HG03025 (cell line): ENCODE results near the gene LELP1.
"Not testable (repeated sequence)": the region's sequence is repeated elsewhere in the genome, so short reads cannot be mapped to it uniquely, and the experiment has no call there.

Experiments
- ATAC-seq: cut with Tn5 transposase; IDR thresholded peaks from one replicate; pipeline ENCODE4 v1.9.1; 2021; ENCODE audit warnings: mild to moderate bottlenecking, moderate library complexity; ENCODE audit not compliant: unreplicated experiment, low FRiP score

LELP1 gene

DNA sequence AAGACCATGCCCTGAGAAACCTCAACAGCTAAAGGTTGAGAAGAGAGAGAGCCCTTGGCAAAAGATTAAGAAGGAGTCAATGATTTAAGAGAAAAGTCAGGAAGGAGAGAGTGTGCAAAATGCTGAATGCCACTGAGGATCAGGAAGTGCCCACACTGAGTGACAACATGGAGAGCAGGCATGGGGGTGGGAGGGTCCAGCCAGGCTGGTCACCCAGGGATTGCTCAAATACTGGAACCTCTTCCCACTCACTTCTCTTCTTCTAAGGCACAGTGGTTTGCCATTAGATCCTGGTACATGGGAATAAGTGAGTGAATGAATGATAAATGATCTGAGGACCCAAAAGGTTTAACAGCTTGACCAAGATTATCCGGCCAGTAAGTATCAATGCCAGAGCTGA, 25.3 kb downstream of the LELP1 start:
- no peak for ATAC-seq

DNA sequence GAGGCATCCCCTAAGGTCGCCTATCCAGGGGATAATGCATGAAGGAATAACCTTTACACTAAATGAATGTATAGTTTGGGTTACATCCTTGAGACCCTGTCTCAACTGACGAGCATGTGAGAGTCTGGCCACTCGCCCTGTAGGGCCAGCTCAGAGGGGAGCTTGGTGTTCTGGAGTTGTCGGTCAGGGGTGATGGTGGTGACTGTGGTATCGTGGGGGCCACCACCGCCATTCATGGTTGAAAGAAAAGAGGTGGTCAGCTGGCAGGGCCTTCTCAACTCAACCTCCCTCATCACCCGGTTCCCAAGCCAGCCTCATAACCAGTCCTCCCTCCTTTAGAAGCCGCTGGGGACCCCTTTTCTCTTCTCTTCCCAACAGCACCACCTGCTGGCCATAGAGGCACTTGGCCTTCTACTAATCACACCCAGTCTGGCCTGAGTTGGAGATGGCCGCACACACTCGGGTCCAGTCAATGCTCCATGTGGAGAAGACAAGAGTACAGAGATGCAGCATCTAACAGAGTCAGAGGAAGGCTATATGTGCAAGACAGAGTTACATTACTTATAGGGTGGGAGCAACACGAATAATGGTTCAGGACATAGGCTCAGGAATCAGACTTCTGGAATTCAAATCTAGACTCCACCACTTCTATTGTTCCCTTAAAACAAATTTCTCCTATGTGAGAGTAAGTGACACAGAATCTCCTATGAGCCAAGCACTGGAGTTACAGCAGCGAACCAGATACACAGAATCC, 26.0 kb downstream of the LELP1 start:
- ATAC-seq, result not testable (repeated sequence)

- no peak for ATAC-seq
Measured at GRCh38 chr1:153231363-153231762, 28.1 kb downstream of the LELP1 start.

GRCh38 chr1:153231785-153232184, 28.6 kb downstream of the LELP1 start:
- ATAC-seq, result no peak

GRCh38 chr1:153232553-153232952, 29.3 kb downstream of the LELP1 start:
- ATAC-seq, result no peak

DNA sequence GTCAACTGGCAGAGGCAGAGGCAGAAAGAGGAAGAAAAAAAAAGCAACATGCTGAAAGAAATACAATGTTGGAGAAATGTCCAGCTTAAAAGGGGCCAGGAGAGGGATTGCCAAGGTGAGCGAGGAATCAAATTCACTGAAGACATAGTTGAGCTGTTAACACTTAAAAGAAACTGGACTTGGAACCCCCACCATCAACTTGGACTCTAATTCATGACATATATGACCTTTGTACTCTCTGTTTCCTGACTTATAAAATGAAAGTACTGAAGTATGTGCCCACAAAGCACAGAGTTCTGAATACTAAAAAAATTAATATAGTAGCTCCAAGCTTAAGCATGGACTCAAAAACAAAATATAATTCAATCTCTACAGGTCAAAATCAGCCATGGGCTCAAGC, 30.2 kb downstream of the LELP1 start:
- ATAC-seq, result no peak

- ATAC-seq, result no peak
Measured at GRCh38 chr1:153238527-153238926, 35.3 kb downstream of the LELP1 start.

DNA sequence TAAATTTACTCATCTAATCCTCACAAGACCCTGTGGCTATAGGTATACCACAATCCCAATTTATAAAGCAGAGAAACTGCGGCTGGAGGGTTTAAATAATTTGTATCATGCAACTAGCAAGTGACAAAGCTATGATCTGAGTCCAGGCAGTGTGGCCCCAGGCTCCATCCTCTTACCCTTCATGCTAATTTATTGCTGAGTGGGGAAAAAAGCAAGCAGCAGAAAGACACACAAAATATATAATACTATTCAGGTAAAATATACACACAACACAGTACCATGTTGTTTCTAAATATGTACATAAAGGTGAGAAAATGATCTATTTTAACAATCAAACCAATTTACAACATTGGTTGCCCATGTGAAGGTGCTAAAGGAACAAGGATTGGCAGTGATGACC, 38.9 kb downstream of the LELP1 start:
- ATAC-seq, result no peak

GRCh38 chr1:153245466-153245865, 42.2 kb downstream of the LELP1 start:
- ATAC-seq, result no peak

GRCh38 chr1:153246018-153246417, 42.8 kb downstream of the LELP1 start:
- no peak for ATAC-seq

GRCh38 chr1:153246825-153247224, 43.6 kb downstream of the LELP1 start:
- ATAC-seq, result no peak

- no peak for ATAC-seq
Measured at GRCh38 chr1:153248176-153248879, 45.1 kb downstream of the LELP1 start.

DNA sequence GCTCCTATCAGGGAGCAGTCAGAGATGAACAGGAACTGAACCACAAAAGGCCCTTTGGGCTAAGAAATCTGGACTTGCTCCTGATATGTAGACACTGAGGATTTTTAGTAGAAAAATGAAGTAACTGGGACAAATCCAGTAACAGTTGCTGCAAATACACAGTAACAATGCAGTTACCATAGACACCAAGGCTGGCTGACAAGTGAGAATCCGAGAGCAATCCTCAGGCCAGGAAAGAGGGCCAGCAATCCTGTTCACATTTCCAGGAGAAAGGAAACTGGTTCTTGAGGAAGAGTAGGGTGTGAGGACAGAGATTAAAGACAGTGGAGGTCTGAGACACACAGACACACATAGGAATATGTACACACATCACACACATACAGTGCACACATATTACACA, 46.9 kb downstream of the LELP1 start:
- ATAC-seq, result no peak

- no peak for ATAC-seq
Measured at GRCh38 chr1:153251087-153251486, 47.9 kb downstream of the LELP1 start.

DNA sequence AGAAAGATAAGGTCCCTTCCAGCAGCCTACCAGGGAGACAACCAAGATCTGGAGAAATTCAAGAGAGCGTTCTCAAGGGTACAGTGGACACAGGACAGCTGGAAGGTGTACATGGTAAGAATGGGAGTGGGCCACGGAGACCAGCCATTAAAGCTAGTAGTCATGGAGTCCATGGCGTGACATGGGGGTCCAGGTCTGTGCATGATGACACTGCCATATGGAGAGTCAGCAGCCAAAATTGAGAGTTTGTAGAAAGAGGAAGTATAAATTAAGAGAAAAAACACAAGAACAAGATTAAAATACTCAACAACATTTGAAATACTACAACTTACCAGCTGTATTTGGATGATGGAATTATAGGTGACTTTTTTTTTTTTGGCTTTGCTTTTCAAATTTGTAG, 48.3 kb downstream of the LELP1 start:
- ATAC-seq, result no peak

GRCh38 chr1:153251988-153252387, 48.8 kb downstream of the LELP1 start:
- no peak for ATAC-seq

- ATAC-seq, result no peak
Measured at GRCh38 chr1:153253076-153253475, 49.8 kb downstream of the LELP1 start.

- ATAC-seq, result no peak
Measured at GRCh38 chr1:153253693-153254092, 50.5 kb downstream of the LELP1 start.
